NB4 (cell line): Measurements from ENCODE around the gene BTBD1.
"Not testable (repeated sequence)": the region's sequence is repeated elsewhere in the genome, so short reads cannot be mapped to it uniquely, and the experiment has no call there.

Experiments
- DNase-seq: peaks from one replicate; pipeline ENCODE4 v3.0.0; 2010; ENCODE audit warnings: low read depth
- H3K4me3 ChIP-seq: one replicate; pipeline ENCODE4 v1.5.1; 2011; ENCODE audit warnings: mild to moderate bottlenecking, low read depth, low read length, moderate library complexity
- MAX ChIP-seq: IDR thresholded peaks from 2 replicates; pipeline ENCODE4 v1.6.1; 2011; ENCODE audit warnings: low read depth, low read length
- MYC ChIP-seq: IDR thresholded peaks from 2 replicates; pipeline ENCODE4 v1.6.1; 2011; ENCODE audit warnings: low read depth, low read length
- POLR2A ChIP-seq: IDR thresholded peaks from 2 replicates; pipeline ENCODE4 v1.6.1; 2011; ENCODE audit warnings: mild to moderate bottlenecking; ENCODE audit not compliant: insufficient read length; ENCODE audit errors: extremely low read depth
- TF ChIP-seq, protein P1 (sequence below): IDR thresholded peaks from one replicate; pipeline ENCODE4 v1.5.1; 2012; ENCODE audit warnings: low read depth, low read length

The BTBD1 gene

GRCh38 chr15:83039206-83039605 lies 27.8 kb downstream of the BTBD1 start:
- DNase-seq: no peak
- TF ChIP-seq POLR2A (no peak), MYC (no peak), MAX (no peak)
- TF ChIP-seq, protein P1, sequence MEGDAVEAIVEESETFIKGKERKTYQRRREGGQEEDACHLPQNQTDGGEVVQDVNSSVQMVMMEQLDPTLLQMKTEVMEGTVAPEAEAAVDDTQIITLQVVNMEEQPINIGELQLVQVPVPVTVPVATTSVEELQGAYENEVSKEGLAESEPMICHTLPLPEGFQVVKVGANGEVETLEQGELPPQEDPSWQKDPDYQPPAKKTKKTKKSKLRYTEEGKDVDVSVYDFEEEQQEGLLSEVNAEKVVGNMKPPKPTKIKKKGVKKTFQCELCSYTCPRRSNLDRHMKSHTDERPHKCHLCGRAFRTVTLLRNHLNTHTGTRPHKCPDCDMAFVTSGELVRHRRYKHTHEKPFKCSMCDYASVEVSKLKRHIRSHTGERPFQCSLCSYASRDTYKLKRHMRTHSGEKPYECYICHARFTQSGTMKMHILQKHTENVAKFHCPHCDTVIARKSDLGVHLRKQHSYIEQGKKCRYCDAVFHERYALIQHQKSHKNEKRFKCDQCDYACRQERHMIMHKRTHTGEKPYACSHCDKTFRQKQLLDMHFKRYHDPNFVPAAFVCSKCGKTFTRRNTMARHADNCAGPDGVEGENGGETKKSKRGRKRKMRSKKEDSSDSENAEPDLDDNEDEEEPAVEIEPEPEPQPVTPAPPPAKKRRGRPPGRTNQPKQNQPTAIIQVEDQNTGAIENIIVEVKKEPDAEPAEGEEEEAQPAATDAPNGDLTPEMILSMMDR: no peak
- H3K4me3 ChIP-seq: no peak overlapping the region

DNA sequence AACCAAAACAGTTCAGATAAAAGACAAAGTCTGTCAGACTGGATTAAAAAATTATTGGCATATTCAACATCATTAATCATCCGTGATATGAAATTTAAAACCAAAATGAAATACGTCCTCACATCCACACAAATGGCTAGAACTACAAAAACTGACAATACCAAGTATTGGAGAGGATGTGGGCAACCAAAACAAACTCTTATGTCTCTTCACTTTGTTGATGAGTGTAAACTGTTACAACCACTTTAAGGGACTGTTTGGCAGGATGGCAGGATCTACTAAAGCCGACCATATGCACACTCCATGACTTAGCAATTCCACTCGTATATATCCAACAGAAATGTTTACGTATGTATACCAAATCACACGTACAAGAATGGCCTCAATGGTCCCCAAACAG lies 30.8 kb downstream of the BTBD1 start:
- H3K4me3 ChIP-seq: no peak overlapping the region
- DNase-seq: no peak
- TF ChIP-seq MYC (no peak), POLR2A (no peak), MAX (no peak)
- TF ChIP-seq, protein P1: no peak

GRCh38 chr15:83031234-83031633 lies 35.8 kb downstream of the BTBD1 start:
- not testable (repeated sequence) for H3K4me3 ChIP-seq, DNase-seq

DNA sequence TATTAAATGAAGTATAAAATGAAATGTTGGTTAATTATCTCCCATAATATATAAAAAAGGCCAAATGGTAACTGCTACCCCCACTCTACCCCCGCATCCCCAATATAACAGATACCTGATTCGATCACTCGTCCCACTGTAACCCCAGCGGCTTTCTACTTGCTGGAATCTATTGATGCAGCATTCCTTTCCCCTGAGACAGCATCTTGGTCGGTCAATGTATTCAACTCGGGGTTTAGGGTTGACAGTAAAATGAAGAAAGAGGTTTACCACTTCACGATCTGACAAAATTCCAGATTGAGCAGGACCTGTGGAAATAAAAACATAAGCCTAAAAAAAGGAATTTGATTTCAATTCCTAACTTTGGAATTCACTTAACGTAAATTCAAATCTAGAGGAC lies 37.0 kb downstream of the BTBD1 start:
- no peak overlapping the region for H3K4me3 ChIP-seq
- no peak for DNase-seq
- no peak for TF ChIP-seq POLR2A
- TF ChIP-seq MYC: no peak
- TF ChIP-seq, protein P1: no peak
- TF ChIP-seq MAX: no peak

DNA sequence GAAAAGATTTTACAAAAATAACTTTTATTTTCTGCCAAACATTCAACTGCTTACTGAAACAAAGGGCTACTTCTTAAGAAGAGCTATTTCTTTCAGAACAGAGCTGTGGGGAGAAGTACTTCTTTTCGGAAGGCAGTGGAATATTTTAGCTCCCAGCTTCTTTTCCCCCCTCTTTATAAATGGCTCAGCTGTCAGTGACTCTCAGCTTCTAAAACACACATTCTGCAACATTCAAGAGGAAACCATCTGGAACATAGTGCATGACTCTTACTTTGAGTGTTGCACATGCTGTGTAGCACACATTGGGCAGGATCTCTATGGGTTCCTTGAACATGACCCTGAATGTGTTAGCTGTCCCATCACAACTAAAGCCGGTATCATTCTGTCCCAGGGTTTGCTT lies 48.6 kb downstream of the BTBD1 start:
- no peak for TF ChIP-seq MYC
- TF ChIP-seq, protein P1: no peak
- TF ChIP-seq POLR2A: no peak
- TF ChIP-seq MAX: no peak
- H3K4me3 ChIP-seq: no peak overlapping the region
- DNase-seq: no peak

- TF ChIP-seq, protein P1: no peak
- TF ChIP-seq POLR2A (no peak), MAX (no peak), MYC (no peak)
- no peak for DNase-seq
- no peak overlapping the region for H3K4me3 ChIP-seq
These were observed 50.1 kb downstream of the BTBD1 start for GRCh38 chr15:83016906-83017305.
